SU-DHL-6 (cell line): ENCODE results near the gene NOTCH4.

Experiments used
- CTCF ChIP-seq: fragments of 200-600 bp; sonication (generic); IDR thresholded peaks from one replicate; pipeline ENCODE4 v1.5.1; 2017; ENCODE audit warnings: antibody characterized with exemption, mild to moderate bottlenecking, low read length, moderate library complexity; ENCODE audit not compliant: insufficient read depth, poor library complexity, severe bottlenecking
- EZH2phosphoT487 ChIP-seq: fragments of 200-600 bp; sonication (generic), shearing (Covaris generic); conservative IDR thresholded peaks from 2 replicates; pipeline ENCODE4 v1.6.1; 2018; ENCODE audit warnings: mild to moderate bottlenecking, antibody characterized with exemption, low read length, moderate library complexity, mixed read lengths

DNA sequence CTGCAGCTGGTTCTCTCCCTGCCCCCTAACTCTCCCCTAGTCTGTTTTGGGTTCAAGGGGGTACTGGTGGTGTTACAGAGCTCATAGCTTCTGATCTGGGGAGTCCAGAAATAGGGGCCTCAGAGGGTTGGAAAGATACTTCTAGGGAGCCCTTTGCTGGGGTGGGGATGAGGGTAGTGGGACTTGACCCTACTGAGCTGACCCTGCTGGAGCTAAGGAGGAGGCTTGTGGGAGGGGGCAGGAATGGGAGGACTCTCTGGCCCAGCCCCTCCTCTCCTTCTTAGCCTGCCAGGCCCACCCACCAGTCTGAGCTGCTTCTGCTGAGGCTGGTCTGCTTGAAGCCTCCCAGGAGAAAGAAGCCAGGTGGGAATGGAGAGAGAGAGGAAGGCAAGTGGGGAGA, 59.6 kb downstream of the NOTCH4 start, which contains the start of gene EGFL8:
- TF ChIP-seq CTCF (no peak), EZH2phosphoT487 (no peak)
